Measurements from ENCODE around the gene UCK2.

The UCK2 gene

DNA sequence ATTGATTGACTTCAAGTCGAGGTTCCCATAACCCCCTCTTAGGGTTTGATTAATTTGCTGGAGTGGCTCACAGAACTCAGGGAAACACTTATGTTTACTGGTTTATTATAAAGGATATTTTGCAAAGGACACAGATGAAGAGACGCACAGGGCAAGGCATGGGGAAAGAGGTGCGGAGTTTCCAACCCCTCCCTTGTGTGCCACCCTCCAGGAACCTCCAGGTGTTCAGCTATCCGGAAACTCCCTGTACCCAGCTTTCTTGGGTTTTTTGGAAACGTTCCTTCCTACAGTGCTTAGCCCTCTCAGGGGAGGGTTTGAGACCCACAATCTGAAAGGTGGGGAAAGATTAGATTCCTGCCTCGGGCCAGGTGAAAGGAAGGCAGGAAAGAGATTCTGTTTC lies 48.2 kb downstream of the UCK2 start:
- no peak for TF ChIP-seq Cebpa-rat (IDR thresholded peaks at IDR 0.05)
- peaks cover 98% of the 10 kb centered on the region for H4K20me1 ChIP-seq

DNA sequence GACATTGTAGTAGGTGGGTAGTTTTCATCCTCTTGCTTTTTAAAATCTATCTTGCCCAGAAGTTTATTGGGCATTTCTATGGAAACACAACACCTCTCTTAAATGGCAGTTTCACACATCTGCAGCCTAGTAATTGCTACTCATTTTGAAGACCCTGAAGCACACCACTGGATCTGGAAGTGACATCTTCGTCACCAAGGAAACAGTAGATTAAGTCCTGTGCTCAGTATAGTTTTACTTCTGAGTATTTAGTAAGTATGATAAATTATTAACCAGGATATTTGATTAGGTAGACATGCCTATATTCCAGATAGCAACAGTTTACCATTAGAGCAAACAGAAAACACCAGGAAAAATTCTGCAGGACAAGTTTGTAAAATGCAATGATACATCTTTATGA lies 48.7 kb downstream of the UCK2 start:
- TF ChIP-seq Cebpa-rat (IDR thresholded peaks at IDR 0.05), result no peak
- Histone ChIP-seq H3K27me3 (peaks cover 9% of the 10 kb centered on the region; the same call in 1 of the 2 replicates), H3K36me3 (peaks cover 29% of the 10 kb centered on the region), H3K4me3 (no peak overlapping the region), H3K4me1 (peaks cover 53% of the 10 kb centered on the region), H4K20me1 (peaks cover 98% of the 10 kb centered on the region), H3K9me3 (peaks cover 46% of the 10 kb centered on the region), H3K4me2 (peak overlapping the region; percentile 78), H3K9ac (no peak overlapping the region), H3K27ac (no peak overlapping the region)

More for the DNA sequence above, 48.2 kb downstream of the UCK2 start:
- peaks cover 46% of the 10 kb centered on the region for H3K9me3 ChIP-seq
- H3K4me2 ChIP-seq, result peak overlapping the region; percentile 78
- H3K27me3 ChIP-seq, result peaks cover 9% of the 10 kb centered on the region; the same call in 1 of the 2 replicates
- no peak overlapping the region for H3K4me3 ChIP-seq
- H3K9ac ChIP-seq, result no peak overlapping the region
- H3K36me3 ChIP-seq, result peaks cover 29% of the 10 kb centered on the region
- peaks cover 58% of the 10 kb centered on the region for H3K4me1 ChIP-seq
- H3K27ac ChIP-seq, result no peak overlapping the region

DNA sequence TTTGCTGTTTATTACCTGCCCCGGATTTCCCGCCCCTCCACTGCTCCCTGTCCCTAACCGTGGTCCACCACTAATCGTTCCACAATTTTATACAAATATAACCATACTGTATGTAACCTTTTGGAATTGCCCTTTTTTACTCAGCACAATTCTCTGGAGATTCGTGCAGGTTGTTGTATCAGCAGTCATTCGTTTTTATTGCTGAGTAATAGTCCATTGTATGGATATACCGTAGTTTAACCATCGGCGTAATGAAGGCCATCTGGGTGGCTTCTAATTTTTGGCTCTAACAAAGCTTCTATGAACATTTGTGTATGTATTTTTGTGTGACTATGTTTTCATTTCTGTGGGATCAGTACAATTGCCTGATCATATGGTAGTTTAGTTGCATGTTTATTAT lies 50.0 kb downstream of the UCK2 start:
- Histone ChIP-seq H3K9me3 (peaks cover 46% of the 10 kb centered on the region), H3K4me2 (no peak overlapping the region), H3K27ac (no peak overlapping the region), H3K4me3 (no peak overlapping the region), H3K36me3 (peaks cover 33% of the 10 kb centered on the region), H3K27me3 (peaks cover 9% of the 10 kb centered on the region; the same call in 1 of the 2 replicates), H3K9ac (no peak overlapping the region), H4K20me1 (peaks cover 100% of the 10 kb centered on the region), H3K4me1 (peaks cover 43% of the 10 kb centered on the region)
- TF ChIP-seq Cebpa-rat (IDR thresholded peaks at IDR 0.05), result no peak

DNA sequence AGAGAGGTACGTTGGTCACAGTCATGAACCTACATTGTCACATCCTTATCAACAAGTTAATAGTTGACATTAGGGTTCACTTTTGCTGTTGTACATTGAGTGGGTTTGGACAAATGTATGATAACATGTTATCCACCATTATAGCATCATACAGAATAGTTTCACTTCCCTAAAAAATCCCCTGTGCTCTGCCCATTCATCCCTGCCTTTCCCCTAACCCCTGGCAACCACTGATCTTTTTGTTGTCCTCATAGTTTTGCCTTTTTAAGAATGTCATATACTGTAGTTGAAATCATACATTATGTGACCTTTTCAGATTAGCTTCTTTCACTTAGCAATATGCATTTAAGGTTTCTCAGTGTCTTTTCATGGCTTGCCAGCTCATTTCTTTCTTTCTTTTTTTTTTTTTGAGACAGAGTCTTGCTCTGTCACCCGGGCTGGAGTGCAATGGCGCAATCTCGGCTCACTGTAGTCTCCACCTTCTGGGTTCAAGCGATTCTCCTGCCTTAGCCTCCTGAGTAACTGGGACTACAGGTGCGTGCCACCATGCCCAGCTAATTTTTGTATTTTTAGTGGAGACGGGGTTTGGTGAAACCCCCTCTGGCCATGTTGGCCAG lies 50.6 kb downstream of the UCK2 start:
- Histone ChIP-seq H3K4me3 (no peak overlapping the region), H3K4me2 (peak overlapping the region; percentile 13; the same call in 1 of the 2 replicates), H3K36me3 (peaks cover 33% of the 10 kb centered on the region), H3K27me3 (peaks cover 5% of the 10 kb centered on the region; the same call in 1 of the 2 replicates), H3K9me3 (peaks cover 40% of the 10 kb centered on the region), H4K20me1 (peaks cover 100% of the 10 kb centered on the region), H3K9ac (no peak overlapping the region), H3K4me1 (peaks cover 39% of the 10 kb centered on the region), H3K27ac (no peak overlapping the region)
- no peak for TF ChIP-seq Cebpa-rat (IDR thresholded peaks at IDR 0.05)

DNA sequence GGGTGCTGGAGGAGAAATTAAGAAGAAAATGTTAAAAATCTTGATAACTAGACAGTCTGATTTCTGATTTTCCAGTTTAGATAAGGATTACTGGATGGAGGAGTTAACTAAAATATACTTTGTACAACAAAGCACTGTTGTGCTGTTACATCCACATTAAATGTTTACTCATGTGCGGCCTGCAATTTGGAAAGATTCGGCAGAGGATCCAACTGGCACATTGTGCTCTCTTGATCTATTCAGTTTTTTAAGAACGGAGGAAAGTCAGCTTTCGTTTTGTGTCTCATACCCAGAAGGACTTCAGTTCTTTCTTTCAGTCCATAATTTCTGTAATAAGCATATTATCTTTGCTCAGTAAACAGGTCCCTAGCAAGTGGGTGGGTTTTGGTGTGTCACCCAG lies 52.5 kb downstream of the UCK2 start:
- Histone ChIP-seq H3K9me3 (peaks cover 26% of the 10 kb centered on the region), H3K27ac (no peak overlapping the region), H4K20me1 (peaks cover 100% of the 10 kb centered on the region), H3K27me3 (no peaks in the 10 kb centered on the region), H3K9ac (no peak overlapping the region), H3K36me3 (peaks cover 26% of the 10 kb centered on the region), H3K4me2 (no peak overlapping the region), H3K4me3 (no peak overlapping the region), H3K4me1 (peaks cover 39% of the 10 kb centered on the region)
- TF ChIP-seq Cebpa-rat (IDR thresholded peaks at IDR 0.05), result no peak

DNA sequence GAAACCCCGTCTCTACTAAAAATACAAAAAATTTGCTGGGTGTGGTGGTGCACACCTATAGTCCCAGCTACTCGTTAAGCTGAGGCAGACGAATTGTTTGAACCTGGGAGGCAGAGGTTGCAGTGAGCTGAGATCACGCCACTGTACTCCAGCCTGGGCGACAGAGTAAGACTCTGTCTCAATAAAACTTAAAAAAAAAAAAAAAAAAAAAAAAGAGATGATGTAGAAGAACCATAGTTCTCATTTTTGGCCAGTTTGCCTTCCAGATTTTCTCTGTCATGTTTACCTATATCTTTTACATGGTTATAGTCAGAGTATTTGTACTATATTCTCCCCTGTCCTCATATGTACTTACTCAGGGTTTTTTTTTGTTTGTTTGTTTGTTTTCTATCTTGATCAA lies 53.6 kb downstream of the UCK2 start:
- peaks cover 26% of the 10 kb centered on the region for H3K9me3 ChIP-seq
- no peak for TF ChIP-seq Cebpa-rat (IDR thresholded peaks at IDR 0.05)
- no peaks in the 10 kb centered on the region for H3K27me3 ChIP-seq
- peaks cover 39% of the 10 kb centered on the region for H3K4me1 ChIP-seq
- peaks cover 100% of the 10 kb centered on the region for H4K20me1 ChIP-seq
- H3K4me3 ChIP-seq, result no peak overlapping the region
- no peak overlapping the region for H3K4me2 ChIP-seq
- no peak overlapping the region for H3K9ac ChIP-seq
- no peak overlapping the region for H3K27ac ChIP-seq
- peaks cover 26% of the 10 kb centered on the region for H3K36me3 ChIP-seq

DNA sequence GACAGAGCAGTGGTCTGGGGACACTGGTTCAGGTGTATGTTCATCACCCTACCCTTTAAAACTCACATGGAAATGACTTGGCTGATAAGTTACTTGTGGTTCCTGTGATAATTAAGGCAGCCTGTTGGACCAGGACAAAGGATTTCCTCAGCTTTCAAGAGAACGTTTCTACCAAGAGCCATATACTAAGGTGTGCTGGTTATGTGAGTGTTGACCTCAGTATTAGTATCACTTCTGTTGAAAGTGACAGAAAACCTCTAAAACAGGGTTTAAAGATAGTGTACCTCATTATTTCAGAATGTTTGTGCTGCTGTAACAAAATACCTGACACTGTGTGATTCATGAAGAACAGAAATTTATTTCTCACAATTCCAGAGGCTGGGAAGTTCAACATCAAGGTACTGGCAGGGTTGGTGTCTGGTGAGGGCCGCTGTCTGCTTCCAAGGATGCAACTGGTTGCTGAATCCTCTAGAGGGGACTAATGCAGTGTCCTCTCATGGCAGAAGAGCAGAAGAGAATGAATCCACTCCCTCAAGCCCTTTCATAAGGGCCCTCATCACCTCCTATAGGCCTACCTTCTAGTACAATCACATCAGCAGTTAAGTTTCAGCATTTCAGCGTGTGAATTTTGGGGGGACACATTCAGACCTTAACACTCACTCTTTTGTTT lies 54.9 kb downstream of the UCK2 start:
- H3K27ac ChIP-seq, result no peak overlapping the region
- peaks cover 19% of the 10 kb centered on the region for H3K9me3 ChIP-seq
- peaks cover 100% of the 10 kb centered on the region for H4K20me1 ChIP-seq
- TF ChIP-seq Cebpa-rat (IDR thresholded peaks at IDR 0.05), result no peak
- no peak overlapping the region for H3K9ac ChIP-seq
- peaks cover 40% of the 10 kb centered on the region for H3K4me1 ChIP-seq
- peaks cover 21% of the 10 kb centered on the region for H3K36me3 ChIP-seq
- no peak overlapping the region for H3K4me3 ChIP-seq
- H3K4me2 ChIP-seq, result no peak overlapping the region
- no peaks in the 10 kb centered on the region for H3K27me3 ChIP-seq

DNA sequence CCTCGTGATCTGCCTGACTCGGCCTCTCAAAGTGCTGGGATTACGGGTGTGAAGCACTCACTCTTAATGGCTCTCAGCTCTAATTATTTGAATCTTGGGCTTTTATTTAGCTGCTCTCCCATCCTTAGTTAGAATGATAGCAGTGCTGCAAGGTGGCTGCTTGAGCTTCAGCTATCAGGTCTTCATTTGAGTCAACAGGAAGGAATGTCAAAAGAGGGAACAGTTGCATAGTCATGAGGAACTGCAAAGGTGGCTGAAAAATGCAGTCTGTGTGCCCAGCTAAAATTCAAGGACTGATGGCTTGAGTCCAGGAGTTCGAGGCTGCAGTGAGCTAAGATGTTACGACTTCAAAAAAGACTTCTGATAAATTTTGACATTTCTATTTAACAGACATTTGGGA lies 55.6 kb downstream of the UCK2 start:
- TF ChIP-seq Cebpa-rat (IDR thresholded peaks at IDR 0.05), result no peak
- Histone ChIP-seq H3K4me1 (peaks cover 35% of the 10 kb centered on the region), H3K9me3 (peaks cover 11% of the 10 kb centered on the region), H3K27me3 (no peaks in the 10 kb centered on the region), H3K9ac (no peak overlapping the region), H3K4me2 (no peak overlapping the region; the same call in 1 of the 2 replicates), H3K36me3 (peaks cover 17% of the 10 kb centered on the region), H3K4me3 (no peak overlapping the region), H3K27ac (no peak overlapping the region), H4K20me1 (peaks cover 100% of the 10 kb centered on the region)

DNA sequence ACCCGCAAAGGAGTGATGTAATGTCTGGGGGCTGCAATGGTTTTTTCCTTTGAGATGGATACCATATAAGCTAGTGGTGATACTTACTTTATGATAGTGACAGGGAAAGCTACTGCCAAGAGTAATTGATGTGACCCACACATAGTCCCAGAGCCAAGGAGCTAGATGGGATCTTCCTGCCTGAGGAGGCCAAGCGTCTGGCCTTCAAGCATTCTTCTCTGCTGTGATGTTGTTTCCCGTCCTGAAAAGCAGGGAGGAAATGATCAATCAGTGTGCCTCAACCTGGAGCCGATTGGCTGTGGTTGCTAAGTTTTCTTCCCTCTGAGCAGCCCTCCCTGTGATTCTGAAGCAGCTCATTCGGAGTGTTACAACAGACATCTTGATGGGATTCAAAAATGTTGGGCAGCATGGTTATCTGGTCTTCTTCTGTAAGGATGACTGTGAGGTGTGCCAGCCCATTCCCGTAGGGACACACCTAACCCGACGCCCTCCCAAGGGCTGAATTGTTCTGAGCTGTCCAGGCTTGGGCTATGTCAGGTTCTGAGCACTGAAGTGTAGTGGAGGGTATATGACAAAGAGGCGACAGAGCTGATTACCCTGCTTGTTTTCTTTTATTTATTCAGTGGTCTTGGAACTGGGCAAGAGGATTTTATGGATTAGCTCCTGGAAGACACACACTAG lies 56.7 kb downstream of the UCK2 start:
- Histone ChIP-seq H3K4me3 (no peak overlapping the region), H3K4me2 (peak overlapping the region; percentile 49), H3K36me3 (peaks cover 7% of the 10 kb centered on the region), H4K20me1 (peaks cover 100% of the 10 kb centered on the region), H3K9me3 (peaks cover under 1% of the 10 kb centered on the region; the same call in 1 of the 2 replicates), H3K27ac (0 out of 2 replicates have a peak overlapping the region, but pooled peaks have one; percentile 11), H3K4me1 (peaks cover 30% of the 10 kb centered on the region), H3K9ac (no peak overlapping the region), H3K27me3 (no peaks in the 10 kb centered on the region)
- no peak for TF ChIP-seq Cebpa-rat (IDR thresholded peaks at IDR 0.05)

Data from BLaER1 (cell line).